SIG-M5 treated with dmso at 0.1 percent for 504 hours (cell line): ENCODE data around the gene FHIT.
A peak's percentile ranks its signal among the peaks of the same experiment; 100 is the strongest.
"Not testable (repeated sequence)": the region's sequence is repeated elsewhere in the genome, so short reads cannot be mapped to it uniquely, and the experiment has no call there.

ENCODE experiments used
- DNase-seq: peaks from one replicate; lab custom pipeline; 2025; ENCODE audit not compliant: unreplicated experiment; lab: John Stamatoyannopoulos, UW

Gene FHIT

DNA sequence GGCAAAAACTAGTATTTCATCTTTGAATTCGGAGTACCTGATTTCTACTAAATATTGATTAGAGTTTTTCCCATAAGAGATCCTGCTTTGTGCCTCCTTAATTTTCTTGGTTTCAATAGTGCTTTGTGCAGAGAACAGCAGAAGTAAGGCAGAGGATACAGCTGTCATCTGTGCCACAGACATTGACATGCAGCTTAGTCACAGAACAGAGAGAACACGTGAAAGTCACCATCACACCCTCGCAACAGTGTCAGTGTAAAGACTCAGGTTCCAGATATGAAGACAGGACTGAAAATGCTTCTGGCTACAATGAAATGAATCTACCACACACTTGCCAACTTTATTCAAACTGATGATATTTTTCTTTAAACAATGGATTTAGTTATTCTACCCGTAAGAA is 1258.7 kb downstream of the FHIT start:
- no peak for DNase-seq

DNA sequence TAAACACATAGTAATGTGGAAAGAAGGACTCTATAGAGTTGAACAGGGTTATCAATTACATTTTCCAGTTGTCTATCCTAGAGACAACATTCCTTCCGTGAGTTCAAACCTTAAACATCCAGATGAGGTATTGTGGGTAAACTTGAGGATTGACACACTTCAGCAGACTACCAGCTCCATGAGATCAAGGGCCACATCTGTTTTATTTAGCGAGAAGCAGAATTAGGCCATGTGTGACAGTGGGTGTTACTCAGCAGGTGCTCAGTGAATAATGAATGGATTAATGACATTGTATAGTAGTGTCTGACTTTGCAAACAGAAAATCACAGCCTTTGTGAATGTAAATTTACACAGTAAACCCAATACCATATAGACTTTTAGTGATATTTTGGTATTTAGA is 1260.3 kb downstream of the FHIT start:
- no peak for DNase-seq

DNA sequence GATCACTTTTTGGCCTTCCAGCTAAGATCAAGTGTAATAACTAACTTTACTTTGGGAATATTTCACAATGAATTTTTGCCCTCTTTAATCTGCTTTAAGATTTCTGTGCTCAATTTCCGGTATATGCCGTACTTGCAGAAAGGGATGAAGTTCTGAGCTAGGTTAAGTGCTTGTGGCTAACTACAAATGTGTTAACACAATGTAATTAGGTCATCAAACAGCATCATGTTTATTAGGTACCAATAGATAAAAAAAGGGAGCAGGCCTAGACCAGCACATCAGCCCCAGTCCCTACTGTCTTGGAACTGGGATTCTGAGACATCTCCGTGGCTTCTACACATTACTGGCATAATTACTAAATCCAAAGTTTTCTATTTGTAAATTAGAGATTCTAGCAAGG is 1268.7 kb downstream of the FHIT start:
- no peak for DNase-seq

DNA sequence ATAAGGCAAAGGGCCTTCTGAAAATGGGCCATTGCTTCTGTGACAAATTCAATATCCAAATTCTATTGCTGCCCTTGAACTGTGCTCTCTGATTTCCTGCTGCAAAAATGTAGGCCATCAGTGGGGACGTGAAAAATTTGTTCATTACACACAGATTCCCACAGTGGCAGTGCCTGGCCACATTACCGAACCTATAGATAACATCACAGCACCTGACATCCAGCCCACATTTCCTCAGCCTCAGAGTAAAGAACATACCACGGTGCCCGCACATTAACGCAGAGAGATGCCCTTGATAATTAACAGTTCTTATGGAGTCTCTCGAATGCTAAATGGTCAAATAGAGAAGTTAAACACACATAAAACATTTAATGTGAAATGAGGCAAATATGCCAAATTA is 1269.9 kb downstream of the FHIT start:
- no peak for DNase-seq

DNA sequence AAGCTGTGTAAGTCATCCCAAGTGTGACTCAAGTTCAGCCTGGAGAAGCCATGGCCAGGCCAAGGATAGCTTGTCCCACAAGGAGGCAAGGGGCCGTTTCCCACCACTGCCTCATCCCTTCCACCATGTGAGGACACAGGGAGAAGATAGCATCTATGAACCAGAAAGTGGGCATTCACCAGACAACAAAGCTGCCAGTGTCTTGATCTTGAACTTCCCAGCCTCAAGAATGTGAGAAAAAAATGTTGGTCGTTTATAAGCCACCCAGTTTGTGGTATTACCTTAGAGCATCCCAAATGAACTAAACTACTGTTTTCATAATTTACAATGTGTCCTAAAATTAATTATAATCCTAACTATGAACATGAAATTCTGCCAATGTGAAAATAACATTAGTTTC is 1270.7 kb downstream of the FHIT start:
- DNase-seq = no peak

DNA sequence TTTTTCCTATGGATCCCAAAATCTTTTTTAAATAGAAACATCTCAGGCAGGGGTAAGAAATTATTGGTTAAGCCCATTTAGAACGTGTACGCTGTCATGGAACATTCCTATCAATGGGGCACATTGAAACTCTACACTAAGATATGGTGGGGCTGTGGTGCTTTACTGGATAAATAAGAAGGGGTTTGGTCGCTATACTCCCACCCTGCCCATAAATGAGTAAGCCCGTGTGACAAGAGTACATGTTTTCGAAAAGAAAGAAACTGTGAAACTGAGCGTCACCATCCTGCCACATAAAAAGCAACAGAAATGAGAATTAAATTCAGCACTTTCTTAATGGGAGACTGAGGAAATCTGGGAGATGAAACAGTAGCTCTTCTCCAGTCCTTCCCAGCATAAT is 1271.7 kb downstream of the FHIT start:
- no peak for DNase-seq

DNA sequence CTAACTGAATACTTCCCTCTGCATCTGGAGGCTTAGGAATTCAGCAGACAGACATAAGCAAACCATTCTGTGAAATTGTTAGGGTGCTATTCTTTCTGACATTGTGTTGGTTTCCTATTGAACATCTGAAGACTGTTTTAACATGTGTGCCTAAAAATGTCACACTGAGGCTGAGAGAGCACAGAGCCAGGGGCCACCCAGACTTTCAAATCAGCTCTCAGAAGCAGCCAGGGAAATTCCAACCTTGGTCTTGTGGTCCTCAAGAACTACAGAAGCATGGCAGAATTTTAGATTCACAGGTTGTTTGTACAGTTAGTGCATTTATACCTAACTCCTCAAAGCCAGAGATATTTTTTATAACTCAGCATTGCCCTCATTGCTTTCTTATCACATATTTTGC is 1272.3 kb downstream of the FHIT start:
- DNase-seq = no peak

DNA sequence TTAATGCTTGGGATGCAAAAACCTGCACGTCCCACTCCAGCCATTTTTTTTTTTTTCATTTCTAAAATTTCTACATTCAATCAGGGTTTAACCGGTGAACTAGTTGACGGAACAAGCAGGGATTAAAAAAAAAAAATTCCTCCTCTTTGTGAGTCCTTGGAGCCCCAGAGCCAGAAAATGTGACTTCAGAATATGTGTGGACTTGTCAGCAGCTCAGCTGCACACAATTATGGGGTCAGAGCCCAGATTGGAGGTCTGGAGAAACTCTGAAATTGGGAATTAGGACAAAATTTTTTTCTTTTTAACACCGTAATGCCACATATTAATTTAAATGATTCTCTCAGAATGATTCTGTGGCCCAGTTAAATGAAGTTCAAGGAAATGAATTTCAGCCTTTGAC is 1280.5 kb downstream of the FHIT start:
- no peak for DNase-seq

DNA sequence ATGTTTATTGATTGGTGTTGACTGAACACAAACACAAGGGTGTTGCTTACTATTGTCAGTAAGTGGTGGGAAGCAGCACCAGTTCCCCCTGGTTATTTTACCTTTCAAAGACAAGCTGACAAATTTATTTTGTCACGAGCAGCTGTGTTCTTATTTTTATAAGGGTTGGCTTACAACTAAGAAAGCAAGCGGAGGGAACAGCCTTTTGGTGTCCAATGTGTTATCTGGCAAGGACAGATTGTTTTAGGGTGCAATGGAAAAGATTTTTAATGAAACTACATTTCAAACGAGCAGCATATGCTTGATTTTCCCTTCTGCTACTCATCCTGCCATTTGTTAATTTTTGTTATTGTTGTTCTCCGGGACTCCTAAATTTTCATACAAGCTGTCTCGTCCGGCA is 1280.9 kb downstream of the FHIT start:
- no peak for DNase-seq

DNA sequence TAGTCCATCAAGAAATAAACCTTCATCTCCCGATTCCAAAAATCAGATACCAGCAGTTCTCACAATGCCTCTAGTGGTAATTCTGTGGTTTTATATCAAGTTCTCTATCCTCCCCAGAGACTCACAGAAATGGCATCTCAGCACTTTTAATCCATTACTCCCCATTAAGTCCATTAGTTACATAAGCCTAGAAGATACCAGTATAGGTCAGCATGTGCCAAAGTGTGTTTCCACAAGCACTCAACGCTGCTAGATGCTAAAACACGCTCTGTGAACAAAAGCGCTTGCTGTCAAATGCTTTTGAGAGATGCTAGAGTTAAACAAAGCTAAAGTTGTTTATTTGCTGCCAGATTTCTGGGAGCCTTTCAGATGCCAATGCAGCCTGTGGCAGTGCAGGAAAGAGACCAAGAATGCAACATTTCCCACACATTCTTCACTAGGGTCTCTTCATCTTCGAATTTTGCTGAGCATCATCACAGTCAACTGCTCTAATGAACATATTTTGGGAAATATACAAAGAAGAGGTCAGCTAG is 1282.7 kb downstream of the FHIT start:
- no peak for DNase-seq

DNA sequence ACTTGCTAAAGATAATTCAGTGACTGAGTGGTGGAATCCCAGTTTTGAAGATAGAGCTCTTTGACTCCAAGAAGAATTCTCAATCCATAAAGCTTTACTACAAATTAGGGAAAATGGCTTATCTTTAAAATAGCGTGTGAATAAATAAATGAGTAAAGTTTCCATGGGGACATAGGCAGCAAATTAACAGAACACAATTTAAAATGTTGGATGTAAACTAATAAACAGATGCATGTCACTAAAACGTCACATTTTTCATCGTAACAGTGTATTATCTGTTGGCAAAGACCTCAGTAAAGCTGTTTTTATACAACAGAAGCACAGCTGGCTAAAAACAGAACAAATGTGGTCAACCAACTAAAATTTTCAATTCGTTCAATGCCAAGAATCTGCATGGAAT is 1287.6 kb downstream of the FHIT start:
- no peak for DNase-seq

DNA sequence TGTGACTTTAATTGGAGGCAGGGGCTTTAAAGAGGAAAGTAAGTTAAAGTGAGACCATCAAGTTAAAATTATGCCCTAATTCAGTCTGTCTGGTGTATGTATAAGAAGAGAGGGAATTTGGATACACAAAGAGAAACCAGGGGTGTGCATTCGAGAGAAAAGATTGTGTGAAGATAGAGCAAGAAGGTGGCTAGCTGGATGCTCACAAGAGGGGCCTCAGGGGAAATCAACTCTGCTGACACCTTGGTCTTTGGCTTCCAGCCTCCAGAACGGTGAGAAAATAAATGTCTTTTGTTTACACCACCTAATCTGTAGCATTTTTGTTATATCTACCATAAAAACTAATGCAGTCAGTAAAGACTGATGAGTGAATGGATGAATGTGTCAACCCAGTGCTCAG is 1294.1 kb downstream of the FHIT start:
- DNase-seq = no peak

DNA sequence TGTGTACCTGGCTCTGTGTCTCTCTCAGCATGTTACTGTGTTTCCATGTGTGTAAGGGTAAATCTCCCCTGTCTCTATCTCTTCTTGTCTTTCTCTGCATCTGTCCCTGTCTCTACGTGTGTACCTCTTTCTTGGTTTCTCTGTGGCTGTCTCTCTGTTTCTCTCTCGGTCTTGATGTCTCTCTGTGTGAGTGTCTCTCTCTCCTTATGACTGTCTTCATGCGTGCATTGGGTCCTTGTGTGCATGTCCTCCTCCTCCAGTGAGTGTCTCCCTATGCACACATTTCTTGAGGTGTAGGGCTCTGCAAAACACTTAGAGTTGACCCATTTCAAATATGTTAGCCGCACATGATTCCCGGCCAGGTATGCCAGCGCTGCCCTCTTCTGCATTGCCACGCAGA is 1298.1 kb downstream of the FHIT start:
- no peak for DNase-seq

DNA sequence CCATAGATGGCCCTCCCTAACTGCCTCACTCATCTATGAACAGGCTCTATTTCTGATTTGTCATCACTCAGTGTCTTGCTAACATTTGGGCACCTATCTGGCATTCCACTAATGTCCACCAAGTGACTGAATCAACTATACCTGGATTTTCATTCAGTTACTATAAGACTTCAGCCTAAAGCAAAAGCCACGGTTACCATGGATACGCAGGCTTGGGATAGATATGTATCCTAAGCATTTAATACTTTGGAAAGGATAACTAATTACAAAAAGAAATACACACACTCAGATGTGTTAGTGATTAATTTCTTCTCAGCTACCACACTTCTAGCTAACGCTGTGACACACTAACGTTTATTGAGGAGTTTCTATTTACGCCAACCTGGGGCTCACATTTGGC is 1301.9 kb downstream of the FHIT start:
- DNase-seq = no peak

DNA sequence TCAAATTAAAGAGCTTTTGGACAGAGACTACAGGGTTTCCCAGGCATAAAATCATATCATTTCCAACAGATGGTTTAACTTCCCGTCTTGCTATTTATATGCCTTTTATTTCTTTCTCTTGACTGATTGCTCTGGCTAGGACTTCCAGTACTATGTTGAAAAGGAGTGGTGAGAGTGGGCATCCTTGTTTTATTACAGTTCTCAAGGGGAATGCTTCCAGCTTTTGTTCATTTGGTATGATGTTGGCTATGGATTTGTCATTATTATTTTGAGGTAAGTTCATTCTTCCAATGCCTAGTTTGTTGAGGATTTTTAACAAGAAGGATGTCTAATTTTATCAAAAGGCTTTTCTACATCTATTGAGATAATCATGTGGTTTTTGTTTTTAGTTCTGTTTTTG is 1304.9 kb downstream of the FHIT start:
- no peak for DNase-seq

DNA sequence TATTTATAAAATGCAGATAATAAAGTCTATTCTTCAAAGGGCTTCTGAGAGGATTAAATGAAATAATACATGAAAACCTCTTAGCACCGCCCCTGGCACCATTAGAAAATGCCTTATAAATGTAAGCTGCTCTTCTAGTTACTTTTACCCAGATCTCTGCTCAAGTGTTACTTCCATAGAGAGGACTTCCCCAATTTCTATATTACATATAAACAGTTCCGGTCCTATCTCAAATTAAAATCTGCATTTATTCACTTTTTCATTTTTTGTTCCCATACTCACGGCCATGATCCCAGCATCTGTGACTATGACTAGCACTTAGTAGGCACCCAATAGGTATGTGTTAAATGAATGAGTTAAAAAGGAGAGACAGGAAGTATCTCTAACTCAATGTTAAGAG is 1310.5 kb downstream of the FHIT start:
- peak; percentile 18 for DNase-seq

DNA sequence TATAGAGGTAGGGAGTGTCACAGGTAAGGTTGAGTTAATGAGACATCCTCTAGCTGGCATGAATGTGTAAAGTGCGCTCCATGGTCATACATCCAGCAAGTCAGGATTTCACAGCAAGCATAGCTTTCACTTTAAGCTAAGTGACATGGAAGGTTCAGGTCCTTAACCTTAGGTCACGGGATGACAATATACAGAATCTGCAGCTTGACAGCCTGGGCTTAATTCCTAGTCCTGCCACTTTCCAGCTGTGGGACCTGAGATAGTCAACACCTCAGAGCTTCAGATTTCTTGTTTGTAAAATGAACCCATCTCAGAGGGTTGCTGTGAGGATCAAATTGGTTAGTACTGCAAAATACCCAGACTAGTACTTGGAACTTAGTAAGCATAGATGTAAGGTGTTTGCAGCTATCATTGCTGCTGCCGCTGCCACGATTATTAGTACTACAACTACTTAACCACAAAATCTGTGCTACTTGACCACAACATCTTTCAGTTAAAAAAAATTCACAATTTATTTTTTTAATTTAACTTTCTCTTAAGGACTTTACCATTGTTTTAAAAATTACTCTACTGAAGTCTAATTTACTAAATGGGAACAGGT is 1311.3 kb downstream of the FHIT start:
- DNase-seq = no peak

DNA sequence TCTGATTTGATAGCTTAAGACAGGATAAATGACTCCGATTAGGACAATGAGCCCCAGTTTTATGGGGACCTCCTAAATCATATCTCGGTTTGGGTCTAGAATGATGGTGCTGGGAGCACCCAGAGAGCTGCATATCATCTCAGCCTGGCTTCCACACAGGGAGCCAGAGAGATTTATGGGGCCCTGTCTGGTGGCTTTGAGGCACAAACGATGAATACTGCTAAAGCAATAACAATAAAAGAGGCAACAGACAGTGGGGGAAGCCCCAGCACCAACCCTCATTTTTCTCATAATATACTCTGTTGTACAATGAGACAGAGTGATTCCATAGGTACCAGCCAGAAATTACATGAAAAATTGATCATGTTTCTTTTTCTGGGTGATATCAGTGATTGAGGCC is 1312.4 kb downstream of the FHIT start:
- no peak for DNase-seq

DNA sequence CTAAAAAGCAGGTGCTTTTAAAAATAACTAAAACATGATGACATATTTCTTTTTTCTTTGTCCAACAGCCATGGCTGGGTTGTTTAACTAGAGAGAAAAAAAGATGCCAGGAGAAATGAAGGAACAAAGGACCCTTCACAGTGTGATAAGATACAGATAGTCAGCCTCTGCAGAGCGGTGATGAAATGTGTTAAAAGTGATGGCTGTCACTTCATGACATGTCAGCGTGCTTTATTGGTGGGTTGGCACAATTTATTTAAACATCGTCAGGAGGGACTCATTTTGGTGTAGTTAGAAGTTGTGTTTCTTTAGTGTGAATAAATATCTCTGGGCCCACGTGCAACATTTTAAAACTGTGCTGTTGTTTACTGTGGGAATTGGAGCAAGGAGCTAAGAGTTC is 1314.1 kb downstream of the FHIT start:
- no peak for DNase-seq

DNA sequence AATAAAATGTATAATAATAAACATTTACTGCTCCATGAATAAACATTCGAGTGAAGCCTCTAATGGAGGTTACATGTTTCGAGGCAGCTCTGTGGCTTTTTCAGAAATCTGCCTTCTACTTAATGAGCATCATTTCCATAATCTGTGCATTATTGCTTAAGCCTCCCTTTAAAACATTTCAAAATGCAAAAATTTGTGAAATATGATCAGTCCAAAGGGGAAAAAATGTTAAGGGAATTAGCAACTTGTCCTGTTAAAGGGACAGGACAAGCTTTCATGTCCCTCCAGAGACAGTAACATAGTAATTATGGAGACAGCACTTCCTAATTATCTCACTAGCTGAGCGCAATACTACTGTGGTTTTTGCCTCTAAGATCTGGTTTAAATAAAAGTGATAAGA is 1314.8 kb downstream of the FHIT start:
- no peak for DNase-seq

DNA sequence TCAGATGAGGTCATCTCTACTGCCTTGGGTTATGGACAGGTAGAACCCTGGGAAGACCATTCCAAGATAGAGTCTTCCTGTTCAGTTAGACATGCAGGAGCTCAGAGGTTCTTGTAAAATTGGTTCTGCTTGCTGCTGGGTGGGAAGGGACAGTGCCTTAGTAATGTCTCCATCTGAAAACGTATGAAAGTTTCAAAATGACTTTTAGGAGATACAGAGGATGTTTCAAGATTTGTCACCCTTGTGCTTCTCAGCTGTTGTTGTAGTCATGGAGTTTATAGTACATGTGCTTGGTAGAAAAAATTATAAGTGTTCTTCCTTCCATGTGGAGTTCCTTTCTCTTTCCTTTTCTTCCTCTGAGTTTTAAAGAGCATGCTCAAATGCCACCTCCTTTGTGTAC is 1316.2 kb downstream of the FHIT start:
- no peak for DNase-seq

DNA sequence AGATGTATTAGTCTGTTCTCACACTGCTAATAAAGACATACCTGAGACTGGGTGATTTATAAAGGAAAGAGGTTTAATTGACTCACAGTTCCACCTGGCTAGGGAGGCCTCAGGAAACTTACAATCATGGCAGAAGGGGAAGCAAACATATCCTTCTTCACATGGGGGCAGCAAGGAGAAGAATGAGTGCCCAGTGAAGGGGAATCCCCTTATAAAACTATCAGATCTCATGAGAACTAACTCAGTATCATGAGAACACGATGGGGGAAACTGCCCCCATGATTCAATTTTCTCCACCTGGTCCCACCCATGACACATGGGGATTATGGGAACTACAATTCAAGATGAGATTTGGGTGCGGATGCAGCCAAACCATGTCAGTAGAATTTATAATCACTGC is 1316.7 kb downstream of the FHIT start:
- DNase-seq = not testable (repeated sequence)

DNA sequence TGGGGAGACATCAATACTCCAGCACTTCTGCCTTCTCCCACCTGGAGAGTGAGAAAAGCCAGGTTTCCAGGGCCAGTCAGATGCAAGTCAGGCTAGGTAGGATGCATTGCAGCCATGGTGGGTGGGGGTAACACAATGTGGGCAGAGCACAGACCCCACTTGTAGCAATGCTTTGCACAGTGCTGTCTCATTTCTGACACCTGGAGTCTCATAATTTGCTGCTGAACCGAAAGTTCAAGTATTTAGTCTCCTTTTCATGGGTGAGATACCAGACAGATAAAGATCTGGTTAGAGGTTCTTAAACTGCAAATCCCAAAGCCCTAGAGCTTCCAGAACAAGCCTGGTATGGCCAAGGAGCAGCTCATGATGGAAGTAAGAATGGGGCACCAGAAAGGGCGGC is 1321.1 kb downstream of the FHIT start:
- no peak for DNase-seq

DNA sequence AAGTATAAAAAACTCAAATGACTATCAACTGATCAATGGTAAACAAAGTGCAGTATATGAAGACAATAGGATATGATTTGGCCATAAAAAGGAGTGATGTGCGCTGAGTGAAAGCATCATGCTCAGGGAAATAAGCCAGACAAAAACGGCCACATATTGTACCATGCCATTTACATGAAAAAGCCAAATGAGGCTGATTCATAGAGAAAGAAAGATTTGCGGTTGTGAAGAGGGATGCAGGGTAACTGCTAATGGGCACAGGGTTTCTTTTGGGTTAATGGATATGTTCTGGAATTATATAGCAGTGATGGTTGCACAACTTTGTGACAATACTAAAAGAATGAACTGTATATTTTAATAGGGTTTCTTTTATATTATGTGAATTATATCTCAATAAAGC is 1324.2 kb downstream of the FHIT start:
- DNase-seq = no peak
